Sigmoid colon (tissue), 7 donors: ENCODE measurements around the gene TP73. TPM values are rescaled to one million over a fixed set of nuclear protein-coding genes. Genes with fewer than 3 reads are reported as not detected.

ENCODE experiments used
- DNase-seq: peaks from one replicate; pipeline ENCODE4 v3.0.0-alpha.2; 2019
- H3K27ac ChIP-seq, 4 donors: fragments of 200-600 bp; sonication (generic); one replicate each; pipeline ENCODE4 v1.5.1; 2016 to 2019; ENCODE audit warnings: mild to moderate bottlenecking in 1 of 4
- H3K27me3 ChIP-seq, 3 donors: fragments of 200-600 bp; sonication (generic); one replicate each; pipeline ENCODE4 v1.5.1; 2019; ENCODE audit warnings: mild to moderate bottlenecking in 1 of 3
- H3K36me3 ChIP-seq, 4 donors: fragments of 200-600 bp; sonication (generic); one replicate each; pipeline ENCODE4 v1.5.1; 2016 to 2019
- H3K4me1 ChIP-seq, 4 donors: fragments of 200-600 bp; sonication (generic); one replicate each; pipeline ENCODE4 v1.5.1; 2017 to 2019
- H3K4me3 ChIP-seq, 4 donors: fragments of 200-600 bp; sonication (generic); one replicate each; pipeline ENCODE4 v1.5.1; 2017 to 2019; ENCODE audit warnings: mild to moderate bottlenecking in 2 of 4, moderate library complexity in 1 of 4
- H3K9me3 ChIP-seq, 4 donors: fragments of 200-600 bp in 3 of 4; sonication (generic) in 3 of 4; one replicate each; pipeline versions ENCODE4 v1.5.1 to v1.6.1; 2013 to 2019
- EP300 ChIP-seq, 4 donors: sonication (generic); formaldehyde crosslinking; IDR thresholded peaks; one replicate each; pipeline ENCODE4 v1.6.1; 2017; ENCODE audit warnings: antibody characterized with exemption in 4 of 4
- POLR2A ChIP-seq, 2 donors: fragments of 450-650 bp; IDR thresholded peaks; one replicate each; pipeline ENCODE4 v1.6.1; 2016; ENCODE audit warnings: antibody characterized with exemption in 2 of 2, mild to moderate bottlenecking in 2 of 2, moderate library complexity in 2 of 2
- POLR2AphosphoS5 ChIP-seq, 4 donors: sonication (generic); formaldehyde crosslinking; IDR thresholded peaks; one replicate each; pipeline ENCODE4 v1.6.1; 2017; ENCODE audit warnings: antibody characterized with exemption in 4 of 4
- WGBS, 2 donors: extraction: QIAGEN DNeasy Blood & Tissue Kit; methylation state at CpG; one replicate each; pipeline ENCODE4 v1.1.7; 2013; 5-methylcytosine and 5-hydroxymethylcytosine counted together
- intact Hi-C: fragments of 100-400 bp; cut with DNase I; formaldehyde crosslinking; loops from one replicate; pipeline ENCODE4 v1.15.1; 2023
- polyA plus RNA-seq, 3 donors: library from polyadenylated mRNA; stranded (reverse); fragments of 200-250 nt; gene quantifications; one replicate each; pipeline ENCODE4 v1.2.3, GENCODE V29; 2013
- total RNA-seq, 4 donors: library from RNA; depleted of rRNA; stranded (reverse); fragments of >200 nt; gene quantifications; one replicate each; pipeline ENCODE4 v1.1.0, GENCODE V29; 2016
- TF ChIP-seq, protein P1 (sequence below), 4 experiments: fragments of 450-650 bp in 3 of 4; fragments of 200-600 bp in 1 of 4; IDR thresholded peaks; one replicate each; pipeline ENCODE4 v1.5.1; 2016 to 2019; ENCODE audit warnings: antibody characterized with exemption in 4 of 4, mild to moderate bottlenecking in 3 of 4, moderate library complexity in 2 of 4
- donor health status: healthy with polysubstance abuse.
- donor health status: Bipolar disorder and iron deficiency.
- donor health status: healthy.

Gene TP73
- total and polyA plus RNA-seq, 7 donors: 0.22 to 0.69 TPM; not detected in 5

GRCh38 chr1:3731583-3732433 is 79.5 kb downstream of the TP73 start:
- Histone ChIP-seq H3K4me3 (no peak overlapping the region), H3K4me1 (peaks cover 0 to 8% (median 1%) of the 10 kb centered on the region in 4 donors), H3K27me3 (peaks cover 9 to 62% (median 32%) of the 10 kb centered on the region in 3 donors), H3K36me3 (peaks cover 0 to 24% (median 2%) of the 10 kb centered on the region in 4 donors), H3K27ac (no peak overlapping the region), H3K9me3 (no peaks in the 10 kb centered on the region)
- DNase-seq: no peak
- TF ChIP-seq, protein P1, sequence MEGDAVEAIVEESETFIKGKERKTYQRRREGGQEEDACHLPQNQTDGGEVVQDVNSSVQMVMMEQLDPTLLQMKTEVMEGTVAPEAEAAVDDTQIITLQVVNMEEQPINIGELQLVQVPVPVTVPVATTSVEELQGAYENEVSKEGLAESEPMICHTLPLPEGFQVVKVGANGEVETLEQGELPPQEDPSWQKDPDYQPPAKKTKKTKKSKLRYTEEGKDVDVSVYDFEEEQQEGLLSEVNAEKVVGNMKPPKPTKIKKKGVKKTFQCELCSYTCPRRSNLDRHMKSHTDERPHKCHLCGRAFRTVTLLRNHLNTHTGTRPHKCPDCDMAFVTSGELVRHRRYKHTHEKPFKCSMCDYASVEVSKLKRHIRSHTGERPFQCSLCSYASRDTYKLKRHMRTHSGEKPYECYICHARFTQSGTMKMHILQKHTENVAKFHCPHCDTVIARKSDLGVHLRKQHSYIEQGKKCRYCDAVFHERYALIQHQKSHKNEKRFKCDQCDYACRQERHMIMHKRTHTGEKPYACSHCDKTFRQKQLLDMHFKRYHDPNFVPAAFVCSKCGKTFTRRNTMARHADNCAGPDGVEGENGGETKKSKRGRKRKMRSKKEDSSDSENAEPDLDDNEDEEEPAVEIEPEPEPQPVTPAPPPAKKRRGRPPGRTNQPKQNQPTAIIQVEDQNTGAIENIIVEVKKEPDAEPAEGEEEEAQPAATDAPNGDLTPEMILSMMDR (IDR thresholded peaks at IDR 0.05): no peak
- no peak for TF ChIP-seq EP300 (IDR thresholded peaks at IDR 0.05)
- TF ChIP-seq POLR2A (IDR thresholded peaks at IDR 0.05): no peak
- TF ChIP-seq POLR2AphosphoS5 (IDR thresholded peaks at IDR 0.05): no peak
- whole genome bisulfite sequencing, 2 donors: 70 to 77% methylated on average over 25 of the region's 25 CpGs
- intact Hi-C loops: no loop called here

- Histone ChIP-seq H3K4me3 (no peak overlapping the region), H3K27me3 (peaks cover 7 to 54% (median 28%) of the 10 kb centered on the region in 3 donors), H3K9me3 (no peaks in the 10 kb centered on the region), H3K4me1 (peaks cover 0 to 8% (median 1%) of the 10 kb centered on the region in 4 donors), H3K27ac (no peak overlapping the region), H3K36me3 (peaks cover 0 to 32% (median 2%) of the 10 kb centered on the region in 4 donors)
- intact Hi-C loops: no loop called here
- WGBS, 2 donors: 24 to 35% methylated on average over 37 of the region's 37 CpGs
- TF ChIP-seq EP300 (IDR thresholded peaks at IDR 0.05) (no peak), POLR2A (IDR thresholded peaks at IDR 0.05) (no peak), POLR2AphosphoS5 (IDR thresholded peaks at IDR 0.05) (no peak)
- TF ChIP-seq, protein P1 (IDR thresholded peaks at IDR 0.05): no peak
- DNase-seq: no peak
Observed at GRCh38 chr1:3732434-3733093, 80.2 kb downstream of the TP73 start.

DNA sequence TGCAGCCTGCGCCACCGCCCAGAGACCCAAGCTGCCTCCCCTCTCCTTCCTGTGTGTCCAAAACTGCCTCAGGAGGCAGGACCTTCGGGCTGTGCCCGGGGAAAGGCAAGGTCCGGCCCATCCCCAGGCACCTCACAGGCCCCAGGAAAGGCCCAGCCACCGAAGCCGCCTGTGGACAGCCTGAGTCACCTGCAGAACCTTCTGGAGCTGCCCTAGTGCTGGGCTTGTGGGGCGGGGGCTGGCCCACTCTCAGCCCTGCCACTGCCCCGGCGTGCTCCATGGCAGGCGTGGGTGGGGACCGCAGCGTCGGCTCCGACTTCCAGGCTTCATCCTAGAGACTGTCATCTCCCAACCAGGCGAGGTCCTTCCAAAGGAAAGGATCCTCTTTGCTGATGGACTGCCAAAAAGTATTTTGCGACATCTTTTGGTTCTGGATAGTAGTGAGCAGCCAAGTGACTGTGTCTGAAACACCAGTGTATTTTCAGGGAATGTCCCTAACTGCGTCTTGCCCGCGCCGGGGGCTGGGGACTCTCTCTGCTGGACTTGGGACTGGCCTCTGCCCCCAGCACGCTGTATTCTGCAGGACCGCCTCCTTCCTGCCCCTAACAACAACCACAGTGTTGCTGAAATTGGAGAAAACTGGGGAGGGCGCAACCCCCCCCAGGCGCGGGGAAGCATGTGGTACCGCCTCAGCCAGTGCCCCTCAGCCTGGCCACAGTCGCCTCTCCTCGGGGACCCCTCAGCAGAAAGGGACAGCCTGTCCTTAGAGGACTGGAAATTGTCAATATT is 81.0 kb downstream of the TP73 start:
- TF ChIP-seq, protein P1 (IDR thresholded peaks at IDR 0.05): no peak
- no peak for TF ChIP-seq POLR2A (IDR thresholded peaks at IDR 0.05)
- no peak for TF ChIP-seq EP300 (IDR thresholded peaks at IDR 0.05)
- no peak for TF ChIP-seq POLR2AphosphoS5 (IDR thresholded peaks at IDR 0.05)
- 73 to 83% methylated on average over 29 of the region's 29 CpGs for WGBS, 2 donors

GRCh38 chr1:3733883-3734589 is 81.7 kb downstream of the TP73 start:
- Histone ChIP-seq H3K27me3 (peaks cover 7 to 43% (median 27%) of the 10 kb centered on the region in 3 donors), H3K4me1 (peaks cover 0 to 8% (median 1%) of the 10 kb centered on the region in 4 donors), H3K4me3 (no peak overlapping the region), H3K36me3 (peaks cover 0 to 46% (median 11%) of the 10 kb centered on the region in 4 donors), H3K9me3 (no peaks in the 10 kb centered on the region), H3K27ac (no peak overlapping the region)
- 83 to 86% methylated on average over 17 of the region's 17 CpGs for WGBS, 2 donors
- intact Hi-C loops: no loop called here
- no peak for DNase-seq
- no peak for TF ChIP-seq EP300 (IDR thresholded peaks at IDR 0.05)
- TF ChIP-seq POLR2A (IDR thresholded peaks at IDR 0.05): no peak
- no peak for TF ChIP-seq POLR2AphosphoS5 (IDR thresholded peaks at IDR 0.05)
- TF ChIP-seq, protein P1 (IDR thresholded peaks at IDR 0.05): no peak

More for the DNA sequence above, 81.0 kb downstream of the TP73 start:
- intact Hi-C loops: no loop called here
- Histone ChIP-seq H3K27me3 (peaks cover 7 to 49% (median 27%) of the 10 kb centered on the region in 3 donors), H3K9me3 (no peaks in the 10 kb centered on the region), H3K4me3 (no peak overlapping the region), H3K4me1 (peaks cover 0 to 8% (median 1%) of the 10 kb centered on the region in 4 donors), H3K27ac (no peak overlapping the region), H3K36me3 (peaks cover 0 to 39% (median 5%) of the 10 kb centered on the region in 4 donors)
- DNase-seq: no peak
